WTC11 (cell line): ENCODE measurements around the gene NDUFB8. TPM values are rescaled to one million over a fixed set of nuclear protein-coding genes. Genes with fewer than 3 reads are reported as not detected.
A peak's percentile ranks its signal among the peaks of the same experiment; 100 is the strongest.

ENCODE experiments used
- ATAC-seq: fragments of 200-7000 bp; cut with Tn5 transposase; 2 replicates; pipeline ENCODE4 v1.10.0; 2021; ENCODE audit warnings: mild to moderate bottlenecking, moderate library complexity
- CTCF ChIA-PET: fragments of 300-600 bp; sonication (Branson Sonifier 250); formaldehyde crosslinking; loops from one replicate; lab custom pipeline; 2021; ENCODE audit warnings: antibody characterized with exemption; lab: Charles Lee
- POLR2A ChIA-PET: fragments of 350-600 bp; sonication (Branson Sonifier 250); formaldehyde crosslinking; loops from one replicate; lab custom pipeline; 2021; ENCODE audit warnings: antibody characterized with exemption; lab: Charles Lee
- DNase-seq: peaks from one replicate; pipeline ENCODE4 v3.0.0; 2021; ENCODE audit warnings: low spot score
- H3K27ac Mint-ChIP-seq: 2 replicates; pipeline ENCODE4 v1.8.0; 2021; ENCODE audit warnings: mixed read lengths
- H3K27me3 Mint-ChIP-seq: 2 replicates; pipeline ENCODE4 v1.8.0; 2021; ENCODE audit warnings: low read depth, mild to moderate bottlenecking, moderate library complexity, mixed read lengths
- H3K36me3 Mint-ChIP-seq: 2 replicates; pipeline ENCODE4 v1.8.0; 2021; ENCODE audit warnings: mixed read lengths
- H3K4me1 Mint-ChIP-seq: 2 replicates; pipeline ENCODE4 v1.8.0; 2022; ENCODE audit warnings: mixed read lengths
- H3K4me3 Mint-ChIP-seq: 2 replicates; pipeline ENCODE4 v1.8.0; 2021; ENCODE audit warnings: mild to moderate bottlenecking, moderate library complexity, mixed read lengths
- H3K9me3 Mint-ChIP-seq: 2 replicates; pipeline ENCODE4 v1.8.0; 2021; ENCODE audit warnings: mixed read lengths
- ATF1 ChIP-seq: sonication (generic); formaldehyde crosslinking; IDR thresholded peaks from 2 replicates; pipeline ENCODE4 v1.8.1; 2023; ENCODE audit warnings: mild to moderate bottlenecking, moderate library complexity, missing genetic modification reagents
- CREB1 ChIP-seq: sonication (generic); formaldehyde crosslinking; IDR thresholded peaks from 2 replicates; pipeline ENCODE4 v1.8.0; 2023; ENCODE audit warnings: mild to moderate bottlenecking, missing genetic modification reagents
- FOXP4 ChIP-seq: sonication (generic); formaldehyde crosslinking; IDR thresholded peaks from 2 replicates; pipeline ENCODE4 v1.8.0; 2022; ENCODE audit warnings: mild to moderate bottlenecking, missing genetic modification reagents
- HMGA2 ChIP-seq: fragments of 250-450 bp; sonication (Bioruptor Pico); IDR thresholded peaks from 2 replicates; pipeline ENCODE4 v1.4.0; 2021; ENCODE audit warnings: mild to moderate bottlenecking, moderate library complexity
- JAZF1 ChIP-seq: fragments of 250-450 bp; sonication (Bioruptor Pico); IDR thresholded peaks from 2 replicates; pipeline ENCODE4 v1.9.0; 2021; ENCODE audit warnings: moderate library complexity, mild to moderate bottlenecking, inconsistent platforms
- NR2C2 ChIP-seq: sonication (generic); formaldehyde crosslinking; IDR thresholded peaks from 2 replicates; pipeline ENCODE4 v1.8.0; 2022; ENCODE audit warnings: mild to moderate bottlenecking, missing genetic modification reagents
- NR3C1 ChIP-seq: sonication (generic); formaldehyde crosslinking; conservative IDR thresholded peaks from 2 replicates; pipeline ENCODE4 v1.8.1; 2023; ENCODE audit warnings: low read depth, mild to moderate bottlenecking, missing genetic modification reagents
- PRRX2 ChIP-seq: fragments of 250-450 bp; sonication (Bioruptor Pico); IDR thresholded peaks from 2 replicates; pipeline ENCODE4 v1.8.0; 2021; ENCODE audit warnings: mild to moderate bottlenecking
- SP1 ChIP-seq: sonication (generic); formaldehyde crosslinking; conservative IDR thresholded peaks from 2 replicates; pipeline ENCODE4 v1.8.1; 2022; ENCODE audit warnings: missing genetic modification reagents
- STAT6 ChIP-seq: sonication (generic); formaldehyde crosslinking; conservative IDR thresholded peaks from 2 replicates; pipeline ENCODE4 v1.8.1; 2023; ENCODE audit warnings: mild to moderate bottlenecking, low read depth, missing genetic modification reagents, moderate library complexity
- TEAD1 ChIP-seq: sonication (generic); formaldehyde crosslinking; IDR thresholded peaks from 2 replicates; pipeline ENCODE4 v1.8.0; 2022; ENCODE audit warnings: mild to moderate bottlenecking, missing genetic modification reagents
- USF1 ChIP-seq: sonication (generic); formaldehyde crosslinking; IDR thresholded peaks from 2 replicates; pipeline ENCODE4 v1.8.0; 2022; ENCODE audit warnings: mild to moderate bottlenecking, missing genetic modification reagents
- ZNF423 ChIP-seq: fragments of 250-450 bp; sonication (Bioruptor Pico); IDR thresholded peaks from 2 replicates; pipeline ENCODE4 v2.1.2; 2022; ENCODE audit warnings: mild to moderate bottlenecking, moderate library complexity
- ZNF671 ChIP-seq: fragments of 250-450 bp; sonication (Bioruptor Pico); IDR thresholded peaks from 2 replicates; pipeline ENCODE4 v1.8.0; 2021; ENCODE audit warnings: mild to moderate bottlenecking
- total RNA-seq: library from RNA; stranded (reverse); gene quantifications from 3 replicates; pipeline ENCODE4 v1.2.3, GENCODE V29; 2021
- TF ChIP-seq, protein P1 (sequence below): sonication (generic); formaldehyde crosslinking; IDR thresholded peaks from 2 replicates; pipeline ENCODE4 v1.8.1; 2023; ENCODE audit warnings: mild to moderate bottlenecking, moderate library complexity, missing genetic modification reagents
- TF ChIP-seq, protein P2 (sequence below): sonication (generic); formaldehyde crosslinking; IDR thresholded peaks from 2 replicates; pipeline ENCODE4 v1.8.1; 2023; ENCODE audit warnings: mild to moderate bottlenecking, missing genetic modification reagents, borderline replicate concordance
- TF ChIP-seq, protein P3 (sequence below): fragments of 250-450 bp; sonication (Bioruptor Pico); IDR thresholded peaks from 2 replicates; pipeline ENCODE4 v1.9.0; 2021; ENCODE audit warnings: mild to moderate bottlenecking, borderline replicate concordance

NDUFB8 gene
- total RNA-seq, 1 experiment from 2014 or later: 206 TPM

DNA sequence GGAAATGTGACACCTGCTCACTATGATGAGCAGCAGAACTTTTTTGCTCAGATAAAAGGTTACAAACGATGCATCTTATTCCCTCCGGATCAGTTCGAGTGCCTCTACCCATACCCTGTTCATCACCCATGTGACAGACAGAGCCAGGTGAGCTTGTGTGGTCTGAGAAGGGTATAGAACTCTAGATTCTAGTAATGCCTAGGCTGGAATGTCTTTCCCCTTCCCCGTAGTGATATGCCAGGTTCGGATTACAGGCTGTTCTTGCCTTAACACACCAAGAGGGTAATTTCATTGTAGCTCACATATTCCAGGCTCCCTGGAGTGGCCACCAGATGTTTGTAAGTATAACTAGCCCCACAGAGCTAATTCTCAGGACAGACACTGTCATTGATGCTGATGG is 15.3 kb upstream of the NDUFB8 start:
- ChIA-PET CTCF (interaction anchor here (1.2 to 1.4 kb wide), 2 partner anchors 9 to 26 kb away, joined by 4 read pairs; partner anchors contain the start of gene HIF1AN), POLR2A (interaction anchor here (1.3 kb wide), 1 partner anchor 9 kb away, joined by 4 read pairs; the partner anchor contains the start of gene HIF1AN)
- Mint-ChIP-seq H3K4me1 (no peaks in the 10 kb centered on the region), H3K36me3 (peaks cover 84% of the 10 kb centered on the region), H3K27ac (no peak overlapping the region), H3K9me3 (no peaks in the 10 kb centered on the region), H3K4me3 (no peak overlapping the region), H3K27me3 (no peaks in the 10 kb centered on the region)
- TF ChIP-seq ZNF671 (CRISPR knock-in tag): no peak
- no peak for TF ChIP-seq ZNF423 (CRISPR knock-in tag)
- TF ChIP-seq STAT6 (CRISPR knock-in tag): no peak
- no peak for TF ChIP-seq USF1 (CRISPR knock-in tag)
- TF ChIP-seq SP1 (CRISPR knock-in tag): no peak
- TF ChIP-seq NR2C2 (CRISPR knock-in tag): no peak
- TF ChIP-seq JAZF1 (CRISPR knock-in tag): no peak
- no peak for TF ChIP-seq CREB1
- no peak for TF ChIP-seq HMGA2 (CRISPR knock-in tag)
- TF ChIP-seq NR3C1 (CRISPR knock-in tag): no peak
- TF ChIP-seq, protein P1, sequence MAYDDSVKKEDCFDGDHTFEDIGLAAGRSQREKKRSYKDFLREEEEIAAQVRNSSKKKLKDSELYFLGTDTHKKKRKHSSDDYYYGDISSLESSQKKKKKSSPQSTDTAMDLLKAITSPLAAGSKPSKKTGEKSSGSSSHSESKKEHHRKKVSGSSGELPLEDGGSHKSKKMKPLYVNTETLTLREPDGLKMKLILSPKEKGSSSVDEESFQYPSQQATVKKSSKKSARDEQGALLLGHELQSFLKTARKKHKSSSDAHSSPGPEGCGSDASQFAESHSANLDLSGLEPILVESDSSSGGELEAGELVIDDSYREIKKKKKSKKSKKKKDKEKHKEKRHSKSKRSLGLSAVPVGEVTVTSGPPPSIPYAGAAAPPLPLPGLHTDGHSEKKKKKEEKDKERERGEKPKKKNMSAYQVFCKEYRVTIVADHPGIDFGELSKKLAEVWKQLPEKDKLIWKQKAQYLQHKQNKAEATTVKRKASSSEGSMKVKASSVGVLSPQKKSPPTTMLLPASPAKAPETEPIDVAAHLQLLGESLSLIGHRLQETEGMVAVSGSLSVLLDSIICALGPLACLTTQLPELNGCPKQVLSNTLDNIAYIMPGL: no peak
- no peak for TF ChIP-seq FOXP4 (CRISPR knock-in tag)
- TF ChIP-seq, protein P2, sequence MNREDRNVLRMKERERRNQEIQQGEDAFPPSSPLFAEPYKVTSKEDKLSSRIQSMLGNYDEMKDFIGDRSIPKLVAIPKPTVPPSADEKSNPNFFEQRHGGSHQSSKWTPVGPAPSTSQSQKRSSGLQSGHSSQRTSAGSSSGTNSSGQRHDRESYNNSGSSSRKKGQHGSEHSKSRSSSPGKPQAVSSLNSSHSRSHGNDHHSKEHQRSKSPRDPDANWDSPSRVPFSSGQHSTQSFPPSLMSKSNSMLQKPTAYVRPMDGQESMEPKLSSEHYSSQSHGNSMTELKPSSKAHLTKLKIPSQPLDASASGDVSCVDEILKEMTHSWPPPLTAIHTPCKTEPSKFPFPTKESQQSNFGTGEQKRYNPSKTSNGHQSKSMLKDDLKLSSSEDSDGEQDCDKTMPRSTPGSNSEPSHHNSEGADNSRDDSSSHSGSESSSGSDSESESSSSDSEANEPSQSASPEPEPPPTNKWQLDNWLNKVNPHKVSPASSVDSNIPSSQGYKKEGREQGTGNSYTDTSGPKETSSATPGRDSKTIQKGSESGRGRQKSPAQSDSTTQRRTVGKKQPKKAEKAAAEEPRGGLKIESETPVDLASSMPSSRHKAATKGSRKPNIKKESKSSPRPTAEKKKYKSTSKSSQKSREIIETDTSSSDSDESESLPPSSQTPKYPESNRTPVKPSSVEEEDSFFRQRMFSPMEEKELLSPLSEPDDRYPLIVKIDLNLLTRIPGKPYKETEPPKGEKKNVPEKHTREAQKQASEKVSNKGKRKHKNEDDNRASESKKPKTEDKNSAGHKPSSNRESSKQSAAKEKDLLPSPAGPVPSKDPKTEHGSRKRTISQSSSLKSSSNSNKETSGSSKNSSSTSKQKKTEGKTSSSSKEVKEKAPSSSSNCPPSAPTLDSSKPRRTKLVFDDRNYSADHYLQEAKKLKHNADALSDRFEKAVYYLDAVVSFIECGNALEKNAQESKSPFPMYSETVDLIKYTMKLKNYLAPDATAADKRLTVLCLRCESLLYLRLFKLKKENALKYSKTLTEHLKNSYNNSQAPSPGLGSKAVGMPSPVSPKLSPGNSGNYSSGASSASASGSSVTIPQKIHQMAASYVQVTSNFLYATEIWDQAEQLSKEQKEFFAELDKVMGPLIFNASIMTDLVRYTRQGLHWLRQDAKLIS: no peak
- no peak for DNase-seq
- ATAC-seq: no peak

- ChIA-PET CTCF (interaction anchor here (4.1 kb wide), 1 partner anchor 31 kb away, joined by 42 read pairs; no protein-coding TSS in a partner anchor), POLR2A (no interaction called here)
- Mint-ChIP-seq H3K27me3 (no peaks in the 10 kb centered on the region), H3K4me3 (no peak overlapping the region), H3K27ac (0 out of 2 replicates have a peak overlapping the region, but pooled peaks have one; percentile 8), H3K9me3 (no peaks in the 10 kb centered on the region), H3K36me3 (peaks cover 42% of the 10 kb centered on the region), H3K4me1 (peaks cover 7% of the 10 kb centered on the region; the same call in 1 of the 2 replicates)
- no peak for ATAC-seq
- DNase-seq: no peak
- TF ChIP-seq PRRX2 (CRISPR knock-in tag) (no peak), USF1 (CRISPR knock-in tag) (no peak), ATF1 (CRISPR knock-in tag) (no peak), TEAD1 (CRISPR knock-in tag) (no peak)
- TF ChIP-seq, protein P3, sequence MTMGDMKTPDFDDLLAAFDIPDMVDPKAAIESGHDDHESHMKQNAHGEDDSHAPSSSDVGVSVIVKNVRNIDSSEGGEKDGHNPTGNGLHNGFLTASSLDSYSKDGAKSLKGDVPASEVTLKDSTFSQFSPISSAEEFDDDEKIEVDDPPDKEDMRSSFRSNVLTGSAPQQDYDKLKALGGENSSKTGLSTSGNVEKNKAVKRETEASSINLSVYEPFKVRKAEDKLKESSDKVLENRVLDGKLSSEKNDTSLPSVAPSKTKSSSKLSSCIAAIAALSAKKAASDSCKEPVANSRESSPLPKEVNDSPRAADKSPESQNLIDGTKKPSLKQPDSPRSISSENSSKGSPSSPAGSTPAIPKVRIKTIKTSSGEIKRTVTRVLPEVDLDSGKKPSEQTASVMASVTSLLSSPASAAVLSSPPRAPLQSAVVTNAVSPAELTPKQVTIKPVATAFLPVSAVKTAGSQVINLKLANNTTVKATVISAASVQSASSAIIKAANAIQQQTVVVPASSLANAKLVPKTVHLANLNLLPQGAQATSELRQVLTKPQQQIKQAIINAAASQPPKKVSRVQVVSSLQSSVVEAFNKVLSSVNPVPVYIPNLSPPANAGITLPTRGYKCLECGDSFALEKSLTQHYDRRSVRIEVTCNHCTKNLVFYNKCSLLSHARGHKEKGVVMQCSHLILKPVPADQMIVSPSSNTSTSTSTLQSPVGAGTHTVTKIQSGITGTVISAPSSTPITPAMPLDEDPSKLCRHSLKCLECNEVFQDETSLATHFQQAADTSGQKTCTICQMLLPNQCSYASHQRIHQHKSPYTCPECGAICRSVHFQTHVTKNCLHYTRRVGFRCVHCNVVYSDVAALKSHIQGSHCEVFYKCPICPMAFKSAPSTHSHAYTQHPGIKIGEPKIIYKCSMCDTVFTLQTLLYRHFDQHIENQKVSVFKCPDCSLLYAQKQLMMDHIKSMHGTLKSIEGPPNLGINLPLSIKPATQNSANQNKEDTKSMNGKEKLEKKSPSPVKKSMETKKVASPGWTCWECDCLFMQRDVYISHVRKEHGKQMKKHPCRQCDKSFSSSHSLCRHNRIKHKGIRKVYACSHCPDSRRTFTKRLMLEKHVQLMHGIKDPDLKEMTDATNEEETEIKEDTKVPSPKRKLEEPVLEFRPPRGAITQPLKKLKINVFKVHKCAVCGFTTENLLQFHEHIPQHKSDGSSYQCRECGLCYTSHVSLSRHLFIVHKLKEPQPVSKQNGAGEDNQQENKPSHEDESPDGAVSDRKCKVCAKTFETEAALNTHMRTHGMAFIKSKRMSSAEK (CRISPR knock-in tag): no peak
Observed at GRCh38 chr10:100537475-100537874, 7.8 kb upstream of the NDUFB8 start.
